HUDEP-2 (cell line): ENCODE measurements around the gene SLC30A5.
"Not testable (repeated sequence)": the region's sequence is repeated elsewhere in the genome, so short reads cannot be mapped to it uniquely, and the experiment has no call there.

ENCODE experiments used
- DNase-seq, 76 experiments: peaks; one replicate each; lab custom pipeline; 2025; ENCODE audit not compliant: unreplicated experiment in 76 of 76; lab: John Stamatoyannopoulos, UW

SLC30A5 gene

GRCh38 chr5:69099302-69099701, 5.5 kb downstream of the SLC30A5 start:
- DNase-seq: peak in 2 of 76 experiments; percentile 3 to 6

DNA sequence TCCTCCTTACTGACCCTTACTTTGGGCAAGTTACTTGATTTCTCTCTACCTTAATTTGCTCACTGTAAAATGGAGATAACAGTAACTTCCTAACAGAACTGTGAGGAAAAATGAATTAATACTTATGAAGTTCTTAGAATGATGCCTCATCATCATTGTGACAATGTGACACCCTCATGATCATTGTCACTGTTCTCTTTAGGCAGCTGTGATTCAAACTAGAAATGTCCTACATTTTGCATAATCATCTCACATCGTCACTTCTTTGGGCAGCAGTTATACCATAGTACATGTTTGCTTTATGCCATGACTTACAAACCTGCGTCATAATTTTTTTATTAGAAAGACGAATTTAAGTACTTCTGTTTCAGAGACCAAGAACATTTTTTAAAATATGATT, 9.7 kb downstream of the SLC30A5 start:
- DNase-seq: no peak

GRCh38 chr5:69105996-69106906, 12.4 kb downstream of the SLC30A5 start:
- peak in 12 of 76 experiments; percentile 5 to 65 (median 23) for DNase-seq

DNA sequence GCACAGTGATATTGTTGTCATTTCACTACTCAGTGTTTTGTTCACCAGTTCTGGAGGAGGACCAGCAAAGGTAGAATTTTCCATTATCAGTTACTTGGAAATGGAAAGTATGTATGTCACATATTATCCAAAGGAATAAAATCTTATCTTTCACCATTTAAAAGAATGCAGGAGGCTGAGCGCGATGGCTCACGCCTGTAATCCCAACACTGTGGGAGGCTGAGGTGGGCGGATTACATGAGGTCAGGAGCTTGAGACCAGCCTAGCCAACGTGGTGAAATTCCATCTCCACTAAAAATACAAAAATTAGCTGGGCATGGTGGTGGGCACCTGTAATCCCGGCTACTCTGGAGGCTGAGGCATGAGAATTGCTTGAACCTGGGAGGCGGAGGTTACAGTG, 14.6 kb downstream of the SLC30A5 start:
- DNase-seq: not testable (repeated sequence)

GRCh38 chr5:69113851-69114250, 20.0 kb downstream of the SLC30A5 start:
- peak in 2 of 76 experiments; percentile 9 to 12 for DNase-seq

DNA sequence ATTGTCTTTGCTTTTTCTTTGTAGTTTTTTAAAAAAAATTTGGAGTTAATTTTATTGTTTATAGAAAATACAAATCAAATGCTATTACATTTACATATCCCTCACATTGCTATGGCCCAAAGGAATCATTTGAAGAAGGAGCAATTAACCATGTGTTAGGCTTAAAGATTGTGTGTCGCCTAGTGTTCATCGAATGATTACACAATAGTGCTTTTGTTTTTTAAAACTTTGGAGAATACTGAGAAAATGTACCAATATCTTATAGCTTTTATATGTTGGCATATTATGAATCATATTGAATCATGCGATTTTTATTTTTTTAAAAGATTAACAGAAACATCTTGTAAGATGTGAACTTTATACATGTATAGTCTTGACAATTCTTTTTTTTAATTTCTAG, 21.7 kb downstream of the SLC30A5 start:
- DNase-seq: no peak

DNA sequence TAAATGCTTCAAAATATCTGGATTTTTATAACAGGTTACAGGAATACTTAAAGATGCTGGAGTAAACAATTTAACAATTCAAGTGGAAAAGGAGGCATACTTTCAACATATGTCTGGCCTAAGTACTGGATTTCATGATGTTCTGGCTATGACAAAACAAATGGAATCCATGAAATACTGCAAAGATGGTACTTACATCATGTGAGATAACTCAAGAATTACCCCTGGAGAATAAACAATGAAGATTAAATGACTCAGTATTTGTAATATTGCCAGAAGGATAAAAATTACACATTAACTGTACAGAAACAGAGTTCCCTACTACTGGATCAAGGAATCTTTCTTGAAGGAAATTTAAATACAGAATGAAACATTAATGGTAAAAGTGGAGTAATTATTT, 35.6 kb downstream of the SLC30A5 start:
- no peak for DNase-seq

GRCh38 chr5:69130241-69130640, 36.4 kb downstream of the SLC30A5 start:
- DNase-seq: no peak

DNA sequence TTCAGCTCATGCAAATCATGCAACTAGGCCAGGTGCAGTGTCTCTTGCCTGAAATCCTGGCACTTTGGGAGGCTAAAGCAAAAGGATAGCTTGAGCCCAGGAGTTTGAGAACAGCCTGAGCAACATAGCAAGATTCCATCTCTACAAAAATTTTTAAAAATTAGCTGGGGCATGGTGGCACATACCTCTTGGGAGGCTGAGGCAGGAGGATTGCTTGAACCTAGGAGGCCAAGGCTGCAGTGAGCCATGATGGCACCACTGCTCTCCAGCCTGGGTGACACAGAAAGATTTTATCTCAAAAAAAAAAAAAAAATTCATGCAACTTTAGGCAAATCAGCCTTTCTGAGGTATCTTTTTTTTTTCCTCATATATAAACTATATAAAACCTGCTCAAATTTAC, 37.5 kb downstream of the SLC30A5 start:
- no peak for DNase-seq

DNA sequence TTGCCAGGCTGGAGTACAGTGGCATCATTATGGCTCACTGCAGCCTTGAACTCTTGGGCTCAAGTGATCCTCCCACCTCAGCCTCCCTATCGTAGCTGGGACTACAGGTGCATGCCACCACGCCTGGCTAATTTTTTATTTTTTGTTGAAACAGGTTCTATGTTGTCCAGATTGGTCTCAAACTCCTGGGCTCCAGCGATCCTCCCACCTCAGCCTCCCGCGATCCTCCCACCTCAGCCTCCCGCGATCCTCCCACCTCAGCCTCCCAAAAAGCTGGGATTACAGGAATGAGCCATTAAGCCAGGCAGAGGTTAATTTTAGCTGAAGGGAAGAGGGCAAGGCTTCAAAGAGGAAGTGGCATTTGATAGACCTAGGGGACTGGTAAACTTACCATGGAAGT, 40.3 kb downstream of the SLC30A5 start:
- no peak for DNase-seq

- no peak for DNase-seq
These were observed 42.5 kb downstream of the SLC30A5 start for GRCh38 chr5:69136293-69136692.

DNA sequence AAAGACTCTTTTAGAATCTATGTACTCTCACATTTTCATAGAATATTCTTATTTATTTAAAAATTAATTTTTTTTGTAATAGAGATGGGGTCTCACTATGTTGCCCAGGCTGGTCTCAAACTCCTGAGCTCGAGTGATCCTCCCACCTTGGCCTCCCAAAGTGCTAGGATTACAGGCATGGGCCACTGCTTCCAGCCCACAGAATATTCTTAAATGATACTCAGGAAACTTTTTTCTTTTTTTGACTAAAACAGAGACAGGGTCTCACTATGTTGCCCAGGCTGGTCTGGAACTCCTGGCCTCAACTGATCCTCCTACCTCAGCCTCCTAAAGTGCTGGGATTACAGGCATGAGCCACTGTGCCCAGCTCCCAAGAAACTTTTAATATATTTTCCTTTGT, 43.4 kb downstream of the SLC30A5 start:
- not testable (repeated sequence) for DNase-seq

DNA sequence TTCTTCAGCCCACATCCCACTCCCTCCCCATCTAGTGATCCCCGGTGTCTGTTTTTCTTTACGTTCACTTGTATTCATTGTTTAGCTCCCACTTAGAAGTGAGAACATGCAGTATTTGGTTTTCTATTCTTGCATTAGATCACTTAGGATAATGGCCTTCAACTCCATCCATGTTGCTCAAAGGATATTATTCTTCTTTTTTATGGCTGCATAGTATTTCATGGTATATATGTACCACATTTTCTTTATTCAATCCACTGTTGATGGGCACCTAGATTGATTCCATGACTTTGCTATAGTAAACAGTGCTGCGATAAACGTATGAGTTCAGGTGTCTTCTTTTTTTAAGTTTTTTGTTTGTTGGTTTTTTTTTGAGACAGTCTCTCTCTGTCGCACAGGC, 44.0 kb downstream of the SLC30A5 start:
- no peak for DNase-seq

DNA sequence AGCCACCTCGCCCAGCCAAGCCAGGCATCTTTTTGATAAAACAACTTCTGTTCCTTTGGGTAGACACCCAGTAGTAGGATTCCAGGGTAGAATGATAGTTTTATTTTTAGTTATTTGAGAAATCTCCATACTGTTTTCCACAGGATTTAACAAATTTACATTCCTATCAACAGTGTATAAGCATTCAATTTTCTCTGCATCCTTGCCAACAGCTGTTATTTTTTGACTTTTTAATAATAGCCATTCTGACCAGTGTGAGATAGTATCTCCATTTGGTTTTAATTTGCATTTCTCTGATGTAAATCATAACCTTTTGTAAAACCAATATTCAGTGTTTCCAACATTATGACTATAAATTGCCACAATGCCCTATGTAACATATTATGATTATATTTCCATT, 45.0 kb downstream of the SLC30A5 start:
- DNase-seq: no peak

DNA sequence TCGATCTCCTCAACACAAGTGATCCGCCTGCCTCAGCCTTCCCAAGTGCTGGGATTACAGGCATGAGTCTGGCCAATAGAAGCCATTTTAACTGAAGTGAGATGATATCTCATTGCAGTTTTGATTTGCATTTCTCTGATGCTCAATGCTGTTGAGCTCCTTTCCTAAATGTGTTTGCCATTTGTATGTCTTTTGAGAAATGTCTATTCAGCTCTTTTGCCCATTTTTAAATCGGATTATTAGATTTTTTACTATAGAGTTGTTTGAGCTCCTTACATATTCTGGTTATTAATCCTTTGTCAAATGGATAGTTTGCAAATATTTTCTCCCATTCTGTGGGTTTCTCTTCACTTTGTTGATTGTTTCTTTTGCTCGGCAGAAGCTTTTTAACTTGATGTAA, 46.4 kb downstream of the SLC30A5 start:
- DNase-seq: not testable (repeated sequence)

DNA sequence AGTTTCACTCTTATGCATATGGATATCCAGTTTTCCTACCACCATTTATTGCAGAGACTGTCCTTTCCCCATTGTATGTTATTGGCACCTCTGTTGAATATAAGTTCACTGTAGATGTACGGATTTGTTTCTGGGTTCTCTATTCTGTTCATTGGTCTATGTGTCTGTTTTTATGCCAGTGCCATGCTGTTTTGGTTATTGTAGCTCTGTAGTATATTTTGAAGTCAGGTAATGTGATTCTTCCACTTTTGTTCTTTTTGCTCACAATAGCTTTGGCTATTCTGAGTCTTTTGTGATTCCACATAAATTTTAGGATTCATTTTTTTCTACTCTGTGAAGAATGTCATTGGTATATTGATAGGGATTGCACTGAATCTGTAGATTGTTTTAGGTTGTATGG, 47.0 kb downstream of the SLC30A5 start:
- no peak for DNase-seq

GRCh38 chr5:69148576-69148975, 54.8 kb downstream of the SLC30A5 start:
- not testable (repeated sequence) for DNase-seq

- no peak for DNase-seq
These were observed 55.3 kb downstream of the SLC30A5 start for GRCh38 chr5:69148981-69149675.

- no peak for DNase-seq
These were observed 55.8 kb downstream of the SLC30A5 start for GRCh38 chr5:69149676-69150010.

DNA sequence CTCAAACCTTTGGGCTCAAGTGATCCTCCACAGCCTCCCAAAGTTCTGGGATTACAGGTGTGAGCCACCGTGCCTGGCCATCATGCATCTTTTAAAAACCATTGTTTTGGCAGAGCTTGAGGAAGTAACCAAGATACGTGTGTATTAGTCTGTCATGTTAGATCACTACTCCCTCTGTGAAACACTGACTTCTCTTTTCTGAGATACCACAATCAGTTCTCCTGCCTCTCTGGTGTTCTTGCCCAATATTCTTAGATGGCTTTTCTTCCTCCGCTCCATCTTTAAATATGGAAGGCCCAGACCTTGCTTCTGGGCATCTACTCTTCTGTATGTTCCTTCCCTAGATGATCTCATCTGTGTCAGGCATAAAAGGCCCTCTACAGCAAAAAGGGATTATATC, 58.9 kb downstream of the SLC30A5 start:
- no peak for DNase-seq

- no peak for DNase-seq
These were observed 62.6 kb downstream of the SLC30A5 start for GRCh38 chr5:69156456-69156855.

- no peak for DNase-seq
These were observed 64.2 kb downstream of the SLC30A5 start for GRCh38 chr5:69158039-69158438.
